GM23338 (cell line): ENCODE measurements around the gene AP3M1.

ENCODE experiments used
- CREB1 ChIP-seq: fragments of 250-450 bp; sonication (Bioruptor Pico); IDR thresholded peaks from 2 replicates; pipeline ENCODE4 v1.5.0; 2020; ENCODE audit warnings: low read depth, mild to moderate bottlenecking, moderate library complexity
- EZH2 ChIP-seq: fragments of 200-600 bp; sonication (generic); IDR thresholded peaks from one replicate; pipeline ENCODE4 v1.8.0; 2017; ENCODE audit warnings: antibody characterized with exemption, mild to moderate bottlenecking, low read depth; ENCODE audit not compliant: unreplicated experiment
- EZH2phosphoT487 ChIP-seq: fragments of 200-600 bp; sonication (generic); IDR thresholded peaks from one replicate; pipeline ENCODE4 v1.8.1; 2018; ENCODE audit warnings: antibody characterized with exemption; ENCODE audit not compliant: unreplicated experiment
- JUNB ChIP-seq: IDR thresholded peaks from one replicate; pipeline ENCODE4 v1.6.1; 2016; ENCODE audit warnings: antibody characterized with exemption; ENCODE audit not compliant: unreplicated experiment
- POLR2AphosphoS5 ChIP-seq: IDR thresholded peaks from 2 replicates; pipeline ENCODE4 v1.6.1; 2016; ENCODE audit warnings: antibody characterized with exemption, low read depth
- ZNF331 ChIP-seq: fragments of 250-450 bp; sonication (Bioruptor Pico); IDR thresholded peaks from 2 replicates; pipeline ENCODE4 v1.5.0; 2020; ENCODE audit warnings: low read depth, mild to moderate bottlenecking, moderate library complexity
- TF ChIP-seq, protein P1 (sequence below): IDR thresholded peaks from 2 replicates; pipeline ENCODE4 v1.6.1; 2016; ENCODE audit warnings: antibody characterized with exemption
- TF ChIP-seq, protein P2 (sequence below), 2 experiments: fragments of 200-600 bp in 1 of 2; sonication (generic) in 1 of 2; conservative IDR thresholded peaks; 2 replicates each; pipeline versions ENCODE4 v1.5.1 to v1.6.1; 2016 to 2017; ENCODE audit warnings: antibody characterized with exemption in 2 of 2, low read depth in 2 of 2, mild to moderate bottlenecking in 2 of 2, moderate library complexity in 1 of 2
- TF ChIP-seq, protein P3 (sequence below): IDR thresholded peaks from one replicate; pipeline ENCODE4 v1.6.1; 2018; ENCODE audit warnings: antibody characterized with exemption; ENCODE audit not compliant: unreplicated experiment

DNA sequence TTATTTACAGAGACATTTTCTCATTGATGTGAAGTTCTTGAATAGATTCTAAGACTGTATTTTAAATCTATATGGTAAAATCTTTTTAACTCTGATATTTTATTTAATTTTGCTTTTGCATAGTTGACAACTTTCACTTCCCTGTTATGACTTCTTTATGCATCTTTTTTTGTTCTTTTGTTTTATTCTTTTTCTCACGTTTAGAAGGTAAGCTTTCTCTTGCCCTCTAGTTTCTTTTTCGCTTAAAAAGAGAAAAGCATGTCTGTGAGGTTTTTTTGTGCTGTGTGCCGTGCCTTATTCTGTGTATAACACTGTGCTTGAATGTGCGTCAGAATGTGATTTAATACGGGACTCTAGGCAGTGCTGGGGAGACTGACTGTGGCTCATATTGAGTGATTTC is 74.7 kb downstream of the AP3M1 start:
- no peak for TF ChIP-seq POLR2AphosphoS5
- TF ChIP-seq CREB1 (CRISPR knock-in tag), result no peak
- TF ChIP-seq, protein P1, sequence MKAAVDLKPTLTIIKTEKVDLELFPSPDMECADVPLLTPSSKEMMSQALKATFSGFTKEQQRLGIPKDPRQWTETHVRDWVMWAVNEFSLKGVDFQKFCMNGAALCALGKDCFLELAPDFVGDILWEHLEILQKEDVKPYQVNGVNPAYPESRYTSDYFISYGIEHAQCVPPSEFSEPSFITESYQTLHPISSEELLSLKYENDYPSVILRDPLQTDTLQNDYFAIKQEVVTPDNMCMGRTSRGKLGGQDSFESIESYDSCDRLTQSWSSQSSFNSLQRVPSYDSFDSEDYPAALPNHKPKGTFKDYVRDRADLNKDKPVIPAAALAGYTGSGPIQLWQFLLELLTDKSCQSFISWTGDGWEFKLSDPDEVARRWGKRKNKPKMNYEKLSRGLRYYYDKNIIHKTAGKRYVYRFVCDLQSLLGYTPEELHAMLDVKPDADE, result no peak
- TF ChIP-seq, protein P2, sequence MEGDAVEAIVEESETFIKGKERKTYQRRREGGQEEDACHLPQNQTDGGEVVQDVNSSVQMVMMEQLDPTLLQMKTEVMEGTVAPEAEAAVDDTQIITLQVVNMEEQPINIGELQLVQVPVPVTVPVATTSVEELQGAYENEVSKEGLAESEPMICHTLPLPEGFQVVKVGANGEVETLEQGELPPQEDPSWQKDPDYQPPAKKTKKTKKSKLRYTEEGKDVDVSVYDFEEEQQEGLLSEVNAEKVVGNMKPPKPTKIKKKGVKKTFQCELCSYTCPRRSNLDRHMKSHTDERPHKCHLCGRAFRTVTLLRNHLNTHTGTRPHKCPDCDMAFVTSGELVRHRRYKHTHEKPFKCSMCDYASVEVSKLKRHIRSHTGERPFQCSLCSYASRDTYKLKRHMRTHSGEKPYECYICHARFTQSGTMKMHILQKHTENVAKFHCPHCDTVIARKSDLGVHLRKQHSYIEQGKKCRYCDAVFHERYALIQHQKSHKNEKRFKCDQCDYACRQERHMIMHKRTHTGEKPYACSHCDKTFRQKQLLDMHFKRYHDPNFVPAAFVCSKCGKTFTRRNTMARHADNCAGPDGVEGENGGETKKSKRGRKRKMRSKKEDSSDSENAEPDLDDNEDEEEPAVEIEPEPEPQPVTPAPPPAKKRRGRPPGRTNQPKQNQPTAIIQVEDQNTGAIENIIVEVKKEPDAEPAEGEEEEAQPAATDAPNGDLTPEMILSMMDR (conservative IDR thresholded peaks at IDR 0.05; ENCODE audit: low read depth in 2 of 2), result no peak
- no peak for TF ChIP-seq EZH2phosphoT487
- TF ChIP-seq ZNF331, result no peak
- TF ChIP-seq, protein P3, sequence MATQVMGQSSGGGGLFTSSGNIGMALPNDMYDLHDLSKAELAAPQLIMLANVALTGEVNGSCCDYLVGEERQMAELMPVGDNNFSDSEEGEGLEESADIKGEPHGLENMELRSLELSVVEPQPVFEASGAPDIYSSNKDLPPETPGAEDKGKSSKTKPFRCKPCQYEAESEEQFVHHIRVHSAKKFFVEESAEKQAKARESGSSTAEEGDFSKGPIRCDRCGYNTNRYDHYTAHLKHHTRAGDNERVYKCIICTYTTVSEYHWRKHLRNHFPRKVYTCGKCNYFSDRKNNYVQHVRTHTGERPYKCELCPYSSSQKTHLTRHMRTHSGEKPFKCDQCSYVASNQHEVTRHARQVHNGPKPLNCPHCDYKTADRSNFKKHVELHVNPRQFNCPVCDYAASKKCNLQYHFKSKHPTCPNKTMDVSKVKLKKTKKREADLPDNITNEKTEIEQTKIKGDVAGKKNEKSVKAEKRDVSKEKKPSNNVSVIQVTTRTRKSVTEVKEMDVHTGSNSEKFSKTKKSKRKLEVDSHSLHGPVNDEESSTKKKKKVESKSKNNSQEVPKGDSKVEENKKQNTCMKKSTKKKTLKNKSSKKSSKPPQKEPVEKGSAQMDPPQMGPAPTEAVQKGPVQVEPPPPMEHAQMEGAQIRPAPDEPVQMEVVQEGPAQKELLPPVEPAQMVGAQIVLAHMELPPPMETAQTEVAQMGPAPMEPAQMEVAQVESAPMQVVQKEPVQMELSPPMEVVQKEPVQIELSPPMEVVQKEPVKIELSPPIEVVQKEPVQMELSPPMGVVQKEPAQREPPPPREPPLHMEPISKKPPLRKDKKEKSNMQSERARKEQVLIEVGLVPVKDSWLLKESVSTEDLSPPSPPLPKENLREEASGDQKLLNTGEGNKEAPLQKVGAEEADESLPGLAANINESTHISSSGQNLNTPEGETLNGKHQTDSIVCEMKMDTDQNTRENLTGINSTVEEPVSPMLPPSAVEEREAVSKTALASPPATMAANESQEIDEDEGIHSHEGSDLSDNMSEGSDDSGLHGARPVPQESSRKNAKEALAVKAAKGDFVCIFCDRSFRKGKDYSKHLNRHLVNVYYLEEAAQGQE, result no peak
- no peak for TF ChIP-seq EZH2
- no peak for TF ChIP-seq JUNB
